Inflammatory macrophage treated with lipopolysaccharide for 4 hours (primary cell): Measurements from ENCODE around the gene EIF2AK3.
"Not testable (repeated sequence)": the region's sequence is repeated elsewhere in the genome, so short reads cannot be mapped to it uniquely, and the experiment has no call there.

ENCODE experiments used
- DNase-seq: peaks from one replicate; pipeline ENCODE4 v3.0.0-alpha.2; 2020

EIF2AK3 gene

DNA sequence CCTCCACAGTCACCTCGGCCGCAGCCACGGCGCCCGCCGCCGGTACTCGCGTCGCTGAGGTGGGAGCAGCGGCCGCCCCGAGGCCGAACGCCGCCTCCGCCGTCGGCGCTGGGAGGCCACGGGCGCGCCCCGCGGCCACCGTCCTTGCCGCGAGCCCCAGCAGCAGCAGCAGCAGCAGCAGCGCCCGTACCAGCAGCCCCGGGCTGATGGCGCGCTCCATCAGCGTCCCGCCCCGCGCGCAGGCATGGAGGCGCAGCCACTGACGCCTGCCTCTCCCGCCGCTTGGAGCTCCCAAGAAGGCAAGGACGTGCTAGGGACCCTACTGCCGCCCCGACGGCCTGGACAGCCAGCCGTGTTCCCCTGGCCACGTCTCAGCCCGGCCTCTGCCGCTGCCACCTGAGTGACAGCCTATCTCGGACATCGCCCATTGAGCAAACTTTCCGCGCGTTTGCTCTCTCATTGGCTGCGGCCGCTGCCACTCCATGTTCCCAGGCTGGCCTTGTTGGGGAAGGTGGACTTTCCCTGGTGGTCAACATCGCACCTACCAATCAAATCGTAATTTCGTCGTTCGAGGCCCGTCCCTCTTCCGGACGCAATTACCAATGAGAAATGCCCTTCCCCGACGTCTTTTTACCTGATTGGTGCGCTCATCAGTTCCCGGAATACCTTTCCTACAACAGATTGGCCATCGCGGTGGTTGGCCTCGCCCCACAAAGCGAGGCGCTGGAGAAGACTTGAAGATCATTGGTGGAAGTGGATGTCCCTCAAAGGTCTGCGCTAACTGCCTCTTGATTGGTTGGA is at the start of gene EIF2AK3:
TSS of gene EIF2AK3 (minus strand) at position 410 of the 801 bp plus-strand sequence. CDS start at position 220, 190 bp downstream.
- DNase-seq = peak; percentile 100

DNA sequence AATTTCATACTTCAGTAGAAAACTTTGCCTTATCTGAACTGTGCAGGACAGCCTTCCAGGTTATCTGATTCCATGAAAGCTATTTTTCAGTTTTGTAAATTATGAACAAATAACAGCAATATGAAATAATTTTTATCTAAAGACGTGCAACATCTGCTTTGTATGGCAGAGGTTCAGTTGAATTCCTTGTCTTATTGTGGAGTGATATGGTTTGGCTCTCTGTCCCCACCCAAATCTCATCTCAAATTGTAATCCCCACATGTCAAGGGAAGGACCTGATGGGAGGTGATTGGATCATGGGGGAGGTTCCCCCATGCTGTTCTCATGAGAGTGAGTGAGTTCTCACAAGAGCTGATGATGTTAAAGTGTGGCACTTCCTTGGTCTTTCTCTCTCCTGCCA is 46.1 kb upstream of the EIF2AK3 start:
- no peak for DNase-seq

DNA sequence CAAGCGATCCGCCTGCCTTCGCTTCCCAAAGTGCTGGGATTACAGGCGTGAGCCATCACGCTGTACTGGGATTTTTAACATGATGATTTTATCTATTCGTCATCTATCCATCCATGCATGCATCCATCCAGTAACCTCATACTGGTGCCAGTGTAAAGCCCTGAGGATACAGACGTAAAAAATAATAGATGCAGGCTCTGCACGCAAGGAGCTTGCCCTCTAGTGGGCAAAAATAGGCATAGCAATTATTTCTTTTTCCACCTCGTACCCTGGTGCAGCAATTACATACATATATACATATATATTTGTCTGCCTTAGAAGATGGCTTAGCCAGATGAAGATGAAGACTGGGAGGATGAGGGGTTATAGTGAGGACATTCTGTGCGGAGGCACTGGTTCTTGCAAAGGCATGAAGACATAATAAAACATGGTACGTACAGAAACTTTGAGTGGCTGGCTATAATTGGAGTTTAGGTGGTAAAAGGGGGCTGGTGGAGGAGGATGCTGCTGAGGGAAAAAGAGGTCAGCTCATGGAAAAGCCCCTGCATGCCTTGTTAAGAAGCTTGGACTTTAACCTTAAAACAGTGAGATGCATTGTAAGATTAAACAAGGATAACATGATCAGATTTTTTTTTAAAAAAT is 44.6 kb upstream of the EIF2AK3 start:
- peak; percentile 55 for DNase-seq

DNA sequence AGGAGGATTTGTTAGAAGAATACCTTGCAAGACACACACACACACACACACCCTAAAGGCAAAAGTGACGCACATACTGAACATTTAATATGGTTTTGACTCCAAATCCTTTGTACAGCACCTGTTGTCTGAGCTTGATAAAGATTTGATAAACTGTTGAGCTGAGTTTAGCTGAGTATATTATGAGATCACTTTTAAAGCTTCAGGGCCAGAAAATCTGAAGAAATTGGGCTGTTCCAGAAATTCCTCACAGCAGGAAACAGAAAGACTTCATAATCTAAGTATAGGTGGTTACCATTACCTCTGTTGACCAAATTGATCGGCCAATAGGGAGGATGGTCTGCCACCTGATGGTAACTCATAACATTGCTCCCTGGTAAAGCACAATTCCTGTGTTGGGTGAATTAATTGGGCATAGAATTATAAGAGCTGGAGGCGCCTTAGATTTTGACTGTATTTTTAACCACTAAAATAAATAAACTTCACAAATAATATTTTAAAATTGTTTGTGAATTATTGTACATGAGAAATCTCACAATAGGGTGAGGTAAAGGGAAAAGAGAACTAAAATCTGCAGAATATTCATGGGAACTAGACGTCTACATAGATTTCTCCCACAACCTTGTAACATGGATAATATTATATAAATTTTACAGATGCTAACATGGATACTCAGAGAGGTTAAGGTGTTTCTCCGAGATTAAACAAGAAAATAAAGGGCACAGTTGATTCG is 42.4 kb upstream of the EIF2AK3 start:
- DNase-seq = peak; percentile 26

DNA sequence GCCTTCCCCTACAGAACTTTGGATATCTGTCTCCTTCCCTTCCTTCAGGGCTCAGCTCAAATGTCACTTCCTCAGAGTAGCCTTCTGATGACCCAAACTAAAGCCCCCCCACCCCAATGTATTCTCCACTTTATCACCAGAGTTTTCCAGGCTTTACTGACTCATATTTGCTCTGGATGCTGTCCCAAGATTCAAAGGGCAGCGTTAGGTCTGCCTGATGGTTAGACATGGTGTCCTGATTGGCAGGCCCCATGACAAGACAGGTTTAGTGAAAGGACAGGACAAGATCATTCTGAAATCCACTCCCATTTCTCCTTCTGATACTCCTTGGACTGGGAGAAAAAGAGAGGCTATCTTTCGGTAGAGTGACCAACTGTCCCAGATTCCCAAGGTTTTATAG is 41.6 kb upstream of the EIF2AK3 start:
- no peak for DNase-seq

DNA sequence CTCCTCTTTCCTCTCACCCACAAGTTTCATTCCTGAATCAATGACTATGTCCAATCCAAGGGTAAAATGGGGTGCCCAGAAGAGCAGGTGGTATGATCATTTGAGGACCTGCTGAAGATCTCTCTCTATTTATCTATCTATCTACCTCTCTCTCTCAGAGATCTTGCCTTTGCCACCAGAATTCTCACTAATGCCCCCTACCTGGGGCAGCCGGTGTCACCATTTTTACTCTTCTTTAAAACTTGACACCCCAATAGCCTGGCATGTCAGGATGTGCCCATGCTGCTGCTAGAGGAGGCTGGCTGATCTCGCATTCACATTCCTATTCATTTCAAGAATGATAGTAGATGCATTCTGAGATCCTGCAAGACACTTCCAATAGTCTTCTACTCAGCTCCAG is 40.0 kb upstream of the EIF2AK3 start:
- DNase-seq = no peak

DNA sequence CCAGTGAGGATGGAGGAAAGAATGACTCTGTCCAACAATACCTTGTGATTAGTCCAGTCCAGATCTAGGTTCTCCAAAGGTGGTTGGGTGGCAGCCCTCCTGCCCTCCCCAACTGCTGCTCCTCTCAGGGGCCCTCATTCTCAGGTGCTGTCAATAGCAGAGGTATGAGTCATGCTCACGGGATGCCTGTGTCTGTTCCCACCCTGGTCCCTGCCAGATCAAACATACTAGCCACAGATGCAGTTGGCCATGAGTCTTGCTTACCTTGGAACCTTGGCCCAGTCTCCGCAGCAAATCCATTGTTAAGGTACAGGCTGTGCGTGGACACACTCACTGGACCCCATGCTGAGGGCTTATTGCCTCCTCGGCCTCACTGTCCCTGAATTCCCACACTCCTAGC is 39.3 kb upstream of the EIF2AK3 start:
- no peak for DNase-seq

DNA sequence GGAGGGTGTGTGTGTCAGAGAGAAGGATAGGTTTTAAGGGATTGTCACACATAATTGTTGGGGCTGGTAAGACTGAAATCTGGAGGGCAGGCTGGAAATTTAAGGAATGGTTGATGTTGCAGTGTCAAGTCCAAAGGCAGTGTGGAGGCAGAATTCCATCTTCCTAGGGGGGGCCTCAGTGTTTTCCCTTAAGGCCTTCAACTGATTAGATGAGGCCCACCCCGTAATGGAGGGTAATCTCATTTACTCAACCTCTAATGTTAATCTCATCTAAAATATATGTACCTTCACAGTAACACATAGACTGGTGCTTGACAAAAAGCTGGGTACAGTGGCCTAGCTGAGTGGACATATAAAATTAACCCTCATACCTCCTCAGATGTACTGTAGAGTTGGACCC is 33.4 kb upstream of the EIF2AK3 start:
- DNase-seq = no peak

DNA sequence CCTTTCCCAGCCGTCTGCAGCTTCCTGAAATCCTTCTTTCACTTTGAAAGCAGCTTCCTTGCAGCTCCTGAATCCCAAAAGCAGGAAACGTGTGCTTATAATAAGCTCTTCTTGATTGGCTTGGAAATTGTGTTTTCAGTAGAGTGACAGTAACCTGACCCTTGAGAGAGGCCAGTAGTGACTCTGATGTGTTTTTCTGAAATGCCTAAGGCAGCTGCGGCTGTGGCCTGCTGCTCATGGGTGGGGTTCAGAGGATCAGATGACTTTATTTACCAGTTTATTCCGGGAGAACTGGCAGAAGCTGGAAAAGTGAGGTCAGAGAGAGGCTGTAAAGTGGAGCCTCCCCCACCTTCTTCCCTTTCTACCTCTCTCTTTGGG is 32.3 kb upstream of the EIF2AK3 start:
- no peak for DNase-seq

DNA sequence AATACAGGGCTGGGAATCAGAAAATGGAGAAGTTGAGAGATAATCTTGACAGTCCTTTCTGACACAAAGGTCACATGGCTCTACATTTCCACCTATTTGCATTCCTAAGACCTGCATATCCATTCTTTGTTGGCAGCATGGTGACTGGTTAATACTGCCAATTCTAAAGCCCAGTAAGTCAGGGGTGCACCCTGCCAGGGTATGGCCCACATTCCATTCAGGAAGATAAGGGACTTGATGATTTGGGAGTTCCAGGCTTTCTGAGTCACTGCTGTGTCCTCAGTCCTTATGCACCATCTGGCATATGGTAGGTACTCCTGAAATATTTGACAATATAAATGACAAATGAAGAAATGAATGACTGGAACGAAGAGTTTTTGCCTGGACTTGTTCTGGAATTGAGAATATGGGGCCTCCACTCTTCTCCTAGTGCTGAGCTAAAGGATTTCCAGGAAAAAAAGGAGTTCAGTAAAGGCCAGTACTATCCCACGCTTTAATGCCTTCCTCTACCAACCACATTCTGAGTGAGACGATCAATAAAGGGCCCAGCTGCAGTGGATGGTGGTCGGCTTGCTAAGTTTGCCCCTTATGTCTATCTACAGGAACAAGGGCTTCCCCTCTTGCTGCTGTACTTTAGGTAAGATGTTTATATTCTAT is 31.7 kb upstream of the EIF2AK3 start:
- DNase-seq = peak; percentile 10

DNA sequence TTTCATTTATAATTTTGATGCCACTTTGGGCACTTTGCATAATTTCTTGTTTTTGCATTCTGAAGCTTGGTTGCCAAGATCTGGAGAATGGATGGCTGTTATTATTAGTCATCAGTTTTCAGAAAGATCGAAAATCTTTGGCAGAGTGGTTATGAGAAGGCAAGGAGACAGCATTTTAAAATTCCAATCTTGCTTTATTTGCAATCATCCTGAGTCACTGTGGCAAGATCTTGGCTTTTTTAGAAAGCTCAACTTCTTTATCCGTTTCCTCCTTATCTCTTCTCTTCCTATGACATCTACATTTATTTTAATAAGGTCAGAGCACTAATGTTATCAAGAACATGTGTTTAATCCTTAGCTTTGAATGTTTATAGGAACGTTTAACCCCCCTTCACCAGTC is 31.1 kb upstream of the EIF2AK3 start:
- peak; percentile 24 for DNase-seq

DNA sequence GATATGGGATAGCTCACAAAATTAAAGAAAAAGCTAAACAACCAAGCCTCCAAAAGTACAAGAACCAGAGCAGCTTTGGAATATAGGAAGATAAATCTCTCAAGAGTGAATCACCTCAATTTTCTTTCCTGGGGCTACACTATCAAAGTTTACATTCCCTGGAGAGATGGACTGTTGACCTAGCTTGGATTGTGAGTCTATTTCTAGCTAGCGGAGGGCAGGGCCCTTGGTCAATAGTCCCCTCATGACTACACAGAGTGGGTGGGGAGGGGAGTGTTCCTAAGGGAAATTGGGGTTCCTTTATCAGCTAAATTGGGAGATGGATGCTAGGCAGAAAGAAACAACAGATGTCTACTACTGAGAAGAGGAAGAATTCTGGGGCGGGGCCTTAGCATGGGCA is 29.9 kb upstream of the EIF2AK3 start:
- no peak for DNase-seq

DNA sequence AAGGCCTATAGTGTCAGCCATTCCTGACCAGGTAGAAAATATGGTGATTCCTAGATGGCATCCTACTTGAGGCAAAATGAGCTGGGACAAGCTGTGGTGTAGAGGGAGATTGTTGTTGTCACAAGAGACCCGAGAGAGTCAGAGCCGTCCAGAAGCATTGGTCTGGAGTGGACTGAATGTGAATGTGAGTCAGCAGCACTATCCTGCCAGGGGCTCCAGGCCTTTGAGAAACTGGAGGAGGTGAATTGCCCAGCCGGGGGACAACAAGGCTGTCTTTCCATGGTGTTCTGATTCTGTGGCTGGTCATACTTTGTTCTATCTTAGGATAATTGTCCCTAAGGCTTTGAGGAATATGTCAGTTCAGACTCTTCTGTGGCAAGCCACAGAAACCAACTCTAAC is 29.4 kb upstream of the EIF2AK3 start:
- no peak for DNase-seq

DNA sequence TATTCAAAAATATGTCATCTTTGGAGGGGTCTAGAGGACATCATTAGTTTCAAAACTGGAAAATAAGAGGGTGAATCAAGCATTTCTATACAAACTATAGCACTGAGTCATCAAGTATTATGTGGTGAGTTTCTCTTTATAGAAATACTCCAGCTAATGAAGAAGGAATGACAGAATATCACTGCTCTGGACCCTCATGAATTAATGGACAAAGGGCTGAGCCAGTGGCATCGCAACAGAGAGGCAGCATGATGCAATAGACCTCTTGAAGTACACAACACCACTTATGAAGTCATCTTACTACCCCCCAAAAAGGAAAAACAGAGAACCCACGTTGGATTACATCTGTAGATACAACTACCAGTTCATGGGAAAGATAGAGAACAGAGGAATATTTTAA is 27.4 kb upstream of the EIF2AK3 start:
- no peak for DNase-seq

DNA sequence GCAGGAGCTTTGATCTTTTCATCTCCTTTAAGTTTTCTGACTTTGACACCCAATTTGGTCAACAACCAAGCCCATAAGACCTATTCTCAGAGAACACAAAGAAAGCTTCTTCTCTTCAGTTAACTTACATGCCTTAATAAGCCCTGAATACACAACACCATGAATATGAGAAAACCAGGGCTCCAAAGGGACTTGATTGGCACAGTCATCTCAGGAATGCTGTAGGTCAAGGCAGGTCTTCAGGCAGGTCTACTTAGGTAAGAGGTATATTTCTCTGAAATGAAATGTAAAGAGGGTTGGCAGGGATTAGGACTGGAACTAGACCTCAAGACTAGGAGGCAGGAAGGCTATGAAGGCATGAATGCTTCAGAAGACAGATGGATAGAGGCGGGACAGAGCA is 24.4 kb upstream of the EIF2AK3 start:
- no peak for DNase-seq

DNA sequence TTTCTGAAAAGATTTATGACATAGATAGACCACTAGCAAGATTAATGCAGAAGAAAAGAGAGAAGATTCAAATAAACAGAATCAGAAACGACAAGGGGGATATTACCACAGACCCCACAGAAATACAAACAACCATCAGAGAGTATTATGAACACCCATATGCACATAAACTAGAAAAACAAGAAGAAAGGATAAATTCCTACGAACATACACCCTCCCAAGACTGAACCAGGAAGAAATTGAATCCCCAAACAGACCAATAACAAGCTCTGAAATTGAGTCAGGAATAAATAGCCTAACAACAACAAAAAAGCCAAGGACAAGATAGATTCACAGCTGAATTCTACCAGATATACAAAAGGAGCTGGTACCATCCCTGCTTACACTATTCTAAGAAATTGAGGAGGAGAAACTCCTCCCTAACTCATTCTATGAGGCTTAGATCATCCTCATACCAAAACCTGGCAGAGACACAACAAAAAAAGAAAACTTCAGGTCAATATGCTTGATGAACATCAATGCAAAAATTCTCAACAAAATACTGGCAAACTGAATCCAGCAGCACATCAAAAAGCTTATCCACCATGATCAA is 18.1 kb upstream of the EIF2AK3 start:
- not testable (repeated sequence) for DNase-seq

DNA sequence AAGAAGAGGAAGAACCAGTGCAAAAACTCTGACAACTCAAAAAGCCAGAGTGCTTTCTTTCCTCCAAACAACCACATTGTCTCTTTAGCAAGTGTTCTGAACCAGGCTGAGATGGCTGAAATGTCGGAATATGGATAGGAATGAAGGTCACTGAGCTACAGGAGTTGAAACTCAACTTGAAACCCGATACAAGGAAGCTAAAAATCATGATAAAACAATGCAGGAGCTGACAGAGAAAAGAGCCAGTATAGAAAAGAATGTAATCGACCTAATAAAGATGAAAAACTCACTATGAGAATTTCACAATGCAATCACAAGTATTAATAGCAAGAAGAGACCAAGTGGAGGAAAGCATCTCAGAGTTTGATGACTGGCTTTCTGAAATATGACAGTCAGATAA is 15.0 kb upstream of the EIF2AK3 start:
- DNase-seq = no peak

DNA sequence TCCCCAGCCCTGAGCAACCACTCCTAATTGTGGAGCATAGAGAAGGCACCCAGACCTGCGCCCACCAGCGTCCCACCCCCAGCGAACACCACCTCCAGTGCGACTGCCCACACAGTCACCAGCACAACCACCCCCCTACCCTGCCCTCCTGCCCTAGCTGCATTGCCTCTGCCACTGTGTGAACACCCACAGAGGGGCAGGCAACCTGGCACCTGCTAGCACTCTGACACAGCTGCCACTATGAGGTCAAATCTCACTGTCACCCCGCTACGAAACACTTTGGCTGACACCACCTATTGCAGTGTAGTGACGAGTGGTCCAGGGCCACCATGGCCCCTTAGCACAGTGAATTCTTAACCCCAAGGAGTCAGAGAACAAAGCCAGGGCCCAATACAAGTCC is 14.1 kb upstream of the EIF2AK3 start:
- DNase-seq = no peak

DNA sequence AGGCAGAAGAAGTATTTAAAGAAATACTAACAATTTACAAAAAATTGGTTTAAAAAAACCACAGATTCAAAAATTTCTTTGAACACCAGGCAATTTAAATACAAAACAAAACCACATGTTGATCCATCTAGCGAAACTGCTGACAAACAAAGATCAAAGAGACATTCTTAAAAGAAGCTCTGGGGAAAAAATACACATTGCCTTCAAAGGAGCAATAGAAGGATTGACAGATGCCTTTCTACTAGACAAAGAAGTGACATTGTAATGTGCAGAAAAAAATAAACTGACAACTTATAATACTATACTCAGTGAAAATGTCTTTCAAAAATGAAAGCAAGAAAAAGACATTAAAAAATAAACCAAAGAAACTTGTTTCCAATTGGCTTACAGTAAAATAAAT is 12.6 kb upstream of the EIF2AK3 start:
- no peak for DNase-seq

DNA sequence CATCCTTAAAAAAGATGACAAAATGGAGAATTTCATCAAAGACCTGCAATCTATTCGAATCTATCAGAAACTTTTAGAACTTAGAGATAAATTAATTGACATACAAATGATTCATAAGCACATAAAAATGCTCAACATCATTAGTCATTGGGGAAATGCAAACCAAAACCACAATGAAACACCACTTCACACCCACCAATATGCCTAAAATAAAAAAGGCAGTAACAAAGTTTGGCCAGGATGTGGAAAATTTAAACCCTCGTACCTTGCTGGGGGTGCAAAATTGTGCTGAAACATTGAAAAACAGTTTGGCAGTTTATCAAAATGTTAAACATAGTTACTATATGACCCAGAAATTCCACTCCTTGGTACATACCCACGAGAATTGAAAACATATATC is 11.5 kb upstream of the EIF2AK3 start:
- DNase-seq = peak; percentile 37

DNA sequence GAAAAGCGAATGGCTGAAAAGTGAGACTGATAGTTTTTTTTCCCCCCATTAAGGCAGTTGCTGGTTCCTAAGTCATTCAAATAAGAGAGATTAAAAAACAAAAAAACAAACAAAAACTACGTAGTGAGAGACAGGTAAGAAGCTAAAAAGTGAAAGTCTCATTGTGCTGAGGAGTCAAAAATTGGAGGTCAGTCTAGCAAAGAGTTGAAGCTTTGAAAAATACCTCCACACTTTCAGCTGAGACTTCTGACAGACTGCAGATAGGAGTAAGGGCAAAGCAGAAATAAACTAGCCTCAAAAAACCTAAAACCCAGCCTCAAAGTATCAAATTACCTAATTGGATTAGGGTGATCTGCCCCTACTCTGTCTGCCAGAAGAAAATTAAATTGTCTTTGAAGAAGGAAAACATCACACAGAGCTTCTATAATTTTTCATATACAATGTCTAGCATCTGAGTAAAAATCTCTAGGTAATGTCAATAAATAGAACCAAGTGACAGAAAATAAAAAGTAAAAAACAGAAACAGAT is 10.9 kb upstream of the EIF2AK3 start:
- no peak for DNase-seq

DNA sequence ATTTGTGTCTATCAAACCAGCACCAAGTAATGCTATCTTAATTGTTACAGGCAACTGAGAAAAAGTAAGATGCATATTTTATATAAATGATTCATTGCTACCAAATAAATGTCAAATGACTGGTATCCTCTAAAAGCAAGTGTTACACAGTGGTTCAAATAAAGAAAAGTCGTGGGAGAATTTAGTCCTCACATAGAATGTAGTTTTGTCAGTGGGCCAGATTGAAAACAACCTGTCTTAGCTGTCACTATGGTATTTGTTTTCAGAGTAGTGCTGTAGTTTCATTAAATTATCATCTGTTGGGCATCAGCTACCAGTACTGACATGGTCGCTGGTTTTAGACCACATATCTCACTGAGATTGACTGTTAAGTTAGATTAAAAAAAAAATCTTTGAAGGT is 10.2 kb upstream of the EIF2AK3 start:
- no peak for DNase-seq

DNA sequence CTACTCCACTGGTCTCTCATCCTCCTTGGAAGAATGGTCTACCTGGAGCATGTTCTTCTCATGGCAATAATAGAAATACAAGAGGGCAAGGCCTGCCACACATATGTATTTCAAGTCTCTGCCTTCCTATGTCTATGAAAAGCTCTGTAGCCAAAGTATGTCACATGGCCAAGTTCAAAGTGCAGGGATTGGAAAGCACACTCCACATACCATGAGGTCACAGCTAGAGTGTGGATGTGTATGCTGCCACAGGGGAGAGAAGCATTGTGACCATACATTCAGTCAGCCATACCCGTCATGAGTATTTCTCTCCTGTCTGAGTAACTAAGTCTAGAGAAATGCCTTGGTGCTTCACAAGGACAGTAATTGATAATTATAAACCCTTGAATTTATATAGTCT is 8.8 kb upstream of the EIF2AK3 start:
- no peak for DNase-seq
